Bone marrow (tissue), 2 donors: Measurements from ENCODE around the gene HSD3B7.
"Not testable (repeated sequence)": the region's sequence is repeated elsewhere in the genome, so short reads cannot be mapped to it uniquely, and the experiment has no call there.

Source experiments
- DNase-seq, 2 donors: peaks; one replicate each; lab custom pipeline; 2025; lab: John Stamatoyannopoulos, UW

HSD3B7 gene

DNA sequence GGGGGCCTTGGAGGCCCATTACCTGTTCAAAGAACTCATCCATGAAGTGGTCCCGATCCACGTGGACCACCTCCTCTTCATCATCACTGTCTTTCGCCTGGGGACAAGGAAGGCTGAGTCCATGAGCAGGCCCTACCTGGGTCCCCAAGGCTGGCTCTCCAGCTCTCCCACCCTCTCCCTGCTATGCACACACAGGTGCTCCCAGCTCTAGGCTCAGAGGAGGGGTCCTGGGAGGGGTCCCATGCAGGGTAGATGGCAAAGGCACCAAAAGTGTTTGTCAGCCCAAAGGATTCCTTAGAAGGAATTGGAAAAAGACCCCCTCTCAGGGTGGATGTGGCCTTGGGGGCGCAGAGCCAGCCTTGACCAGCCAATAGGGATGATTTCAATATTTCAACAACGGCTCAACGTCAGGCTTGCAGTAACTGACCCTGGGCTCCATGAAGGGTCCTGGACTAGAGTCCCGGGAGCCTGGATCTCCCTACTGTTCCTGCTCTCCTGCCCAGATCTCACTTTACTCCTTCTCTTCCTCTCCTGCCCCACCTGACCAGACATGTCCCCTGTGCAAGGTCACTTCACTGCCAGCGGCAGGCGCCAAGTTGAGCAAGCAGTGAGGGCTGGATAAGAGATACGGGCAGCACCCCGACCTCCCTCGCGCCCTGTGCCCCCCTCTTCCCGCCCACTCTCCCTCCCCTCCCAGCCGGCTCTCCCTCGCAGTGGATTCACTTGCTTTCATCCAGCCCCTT is 16.7 kb downstream of the HSD3B7 start:
- no peak for DNase-seq

DNA sequence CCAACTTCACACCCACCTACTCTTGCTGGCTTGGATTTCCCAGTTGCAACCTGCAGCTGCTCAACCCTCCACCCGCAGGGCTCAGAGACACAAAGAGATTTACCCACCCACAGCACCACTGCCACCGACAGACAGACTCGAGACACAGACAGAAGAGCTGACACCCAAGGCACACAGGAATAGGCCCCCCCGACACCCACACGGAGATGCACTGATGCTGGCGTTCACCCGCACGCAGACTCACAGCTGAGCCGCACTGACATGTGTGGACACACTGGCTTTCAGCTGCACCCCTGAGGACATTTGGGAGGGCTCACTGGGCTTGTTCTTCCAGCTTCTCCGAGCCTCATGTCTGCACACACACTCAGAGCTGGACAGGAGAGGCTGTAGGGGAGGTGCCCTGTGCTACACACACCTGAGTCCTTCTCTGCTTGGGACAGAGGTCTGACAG is 17.3 kb downstream of the HSD3B7 start:
- no peak for DNase-seq

DNA sequence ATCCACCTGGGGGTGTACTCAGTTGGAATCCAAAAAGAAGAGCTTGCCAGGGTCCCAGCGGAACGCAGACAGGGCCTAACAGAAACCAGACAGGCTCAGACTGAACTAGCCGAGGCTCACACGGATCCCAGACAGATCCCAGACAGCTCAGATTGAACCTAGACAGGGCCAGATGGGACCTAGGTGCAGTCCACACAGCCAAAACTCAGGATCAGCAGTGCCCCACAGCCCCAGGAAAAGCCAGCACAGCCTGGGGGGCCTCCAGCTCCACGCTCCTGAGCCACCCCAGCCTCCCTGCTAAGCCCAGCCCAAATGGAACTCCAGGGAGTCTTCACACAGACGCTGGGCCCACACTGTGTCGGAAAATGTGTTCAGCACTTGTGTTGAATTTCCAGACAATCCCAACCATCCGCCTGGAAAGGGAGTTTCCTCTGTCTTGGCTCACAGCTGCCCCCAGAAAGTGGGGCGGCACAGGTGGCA is 17.9 kb downstream of the HSD3B7 start:
- DNase-seq: no peak

DNA sequence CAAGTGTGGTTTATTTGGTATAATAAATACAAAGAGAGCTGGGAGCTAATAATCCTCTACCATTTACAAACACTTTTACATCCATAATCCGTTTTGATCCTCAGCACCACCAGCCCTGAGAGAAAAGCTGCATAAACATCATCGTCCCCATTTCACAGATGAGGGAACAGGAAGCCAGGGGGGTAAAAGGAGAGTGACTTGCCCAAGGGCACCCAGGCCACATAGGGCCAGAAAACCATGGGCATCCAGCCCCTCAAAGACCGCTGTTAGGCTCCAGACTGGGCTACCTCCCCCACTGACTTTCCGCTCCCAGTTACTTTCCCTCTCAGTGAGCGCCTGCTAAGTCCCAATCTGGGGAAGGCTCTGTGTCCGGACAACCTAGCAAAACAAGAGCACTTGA is 18.7 kb downstream of the HSD3B7 start:
- no peak for DNase-seq

DNA sequence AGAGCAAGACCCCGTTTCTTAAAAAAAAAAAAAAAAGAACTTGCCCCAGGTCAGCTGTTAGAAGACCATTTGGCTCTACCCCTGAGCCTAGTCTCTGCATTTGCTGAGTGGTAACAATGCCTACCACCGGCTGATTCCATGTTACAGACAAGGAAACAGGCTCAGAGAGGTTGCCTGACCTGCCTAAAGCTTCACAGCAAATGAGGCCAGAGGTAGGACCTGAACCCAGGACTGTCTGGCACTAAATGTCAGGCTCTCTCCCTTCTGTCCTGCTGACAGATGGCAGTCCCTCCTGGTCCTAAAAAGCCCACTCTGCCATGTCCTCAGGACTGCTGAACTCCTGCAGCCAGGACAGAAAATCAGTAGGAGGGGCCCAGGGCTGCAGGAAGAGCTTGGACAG is 19.7 kb downstream of the HSD3B7 start:
- DNase-seq: no peak

DNA sequence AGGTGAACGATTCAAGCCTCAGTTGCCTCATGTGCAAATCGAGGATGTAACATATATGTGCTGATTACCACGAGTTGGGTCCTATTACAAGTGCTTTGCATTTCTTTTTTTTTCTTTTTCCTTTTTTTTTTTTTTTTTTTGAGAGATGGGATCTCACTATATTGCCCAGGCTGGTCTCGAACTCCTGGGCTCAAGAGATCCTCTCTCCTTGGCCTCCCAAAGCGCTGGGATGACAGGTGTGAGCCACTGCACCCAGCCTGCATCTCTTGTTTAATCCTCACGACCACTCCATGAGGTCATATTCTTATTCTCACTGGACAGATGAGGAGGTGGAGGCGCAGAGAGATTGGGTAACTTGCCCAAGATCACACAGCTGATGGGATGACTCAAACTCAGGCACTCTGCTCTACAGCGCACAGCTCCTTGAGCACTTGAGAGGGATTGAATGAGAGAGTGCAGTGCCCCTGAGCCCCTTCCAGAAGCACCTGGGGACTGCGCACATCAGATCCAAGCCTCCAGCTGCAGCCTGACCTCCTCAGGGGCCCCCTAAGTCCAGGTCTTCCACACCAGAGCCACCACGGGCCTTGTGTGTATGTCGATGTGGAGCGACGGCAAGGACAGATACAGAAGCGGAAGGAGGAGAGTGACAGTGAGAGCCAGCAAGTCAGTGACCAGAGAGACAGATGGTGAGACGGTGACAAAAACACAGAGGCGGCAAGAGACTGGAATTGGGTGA is 20.5 kb downstream of the HSD3B7 start:
- DNase-seq: no peak

DNA sequence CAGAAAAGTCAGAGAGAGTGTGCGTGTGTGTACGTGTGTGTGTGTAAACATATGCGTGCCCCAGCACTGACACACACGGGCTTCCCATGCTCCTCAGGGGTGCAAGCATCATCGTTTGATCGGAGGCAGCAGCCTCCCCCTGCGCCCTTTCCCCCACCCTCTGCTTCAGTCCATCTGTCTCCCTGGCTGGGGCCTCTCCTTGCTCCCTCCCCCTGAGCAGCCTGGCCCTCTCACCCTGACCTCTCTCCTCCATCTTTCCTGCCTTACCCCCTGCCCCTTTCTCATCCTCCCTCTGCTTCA is 21.0 kb downstream of the HSD3B7 start:
- DNase-seq: no peak

DNA sequence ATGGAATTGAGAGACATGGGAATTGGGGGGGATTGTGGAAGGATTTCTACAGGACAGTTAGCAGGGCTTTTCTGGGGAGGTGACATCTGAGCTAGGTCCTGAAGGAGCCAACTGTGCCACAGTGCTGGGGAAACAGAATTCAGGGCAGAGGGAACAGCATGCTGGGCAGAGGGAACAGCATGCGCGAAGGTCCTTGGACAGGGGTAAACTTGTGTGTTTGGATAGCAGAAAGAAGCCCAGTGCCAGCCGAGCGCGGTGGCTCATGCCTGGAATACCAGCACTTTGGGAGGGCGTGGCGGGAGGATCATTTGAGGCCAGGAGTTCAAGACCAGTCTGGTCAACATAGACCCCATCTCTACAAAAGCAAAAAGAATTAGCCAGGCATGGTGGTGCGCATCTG is 21.6 kb downstream of the HSD3B7 start:
- no peak for DNase-seq

DNA sequence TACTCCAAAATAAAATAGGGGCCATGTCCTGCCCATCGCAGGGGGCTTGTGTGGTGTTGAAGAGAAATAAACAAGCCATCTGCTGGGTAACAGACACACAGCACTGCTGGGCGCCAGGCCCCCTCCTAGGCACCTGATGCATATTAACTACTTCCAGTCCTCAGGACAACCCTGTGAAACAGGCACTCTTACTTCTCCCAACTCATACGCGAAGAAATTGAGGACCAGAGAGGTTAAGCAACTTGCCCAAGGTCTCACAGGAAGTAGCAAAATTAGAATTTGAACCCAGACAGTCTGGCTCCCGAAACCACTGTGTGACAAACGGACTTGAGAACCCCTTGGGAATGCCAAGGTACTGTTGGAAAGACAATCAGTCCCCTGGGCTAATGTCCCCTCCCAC is 22.7 kb downstream of the HSD3B7 start:
- no peak for DNase-seq

DNA sequence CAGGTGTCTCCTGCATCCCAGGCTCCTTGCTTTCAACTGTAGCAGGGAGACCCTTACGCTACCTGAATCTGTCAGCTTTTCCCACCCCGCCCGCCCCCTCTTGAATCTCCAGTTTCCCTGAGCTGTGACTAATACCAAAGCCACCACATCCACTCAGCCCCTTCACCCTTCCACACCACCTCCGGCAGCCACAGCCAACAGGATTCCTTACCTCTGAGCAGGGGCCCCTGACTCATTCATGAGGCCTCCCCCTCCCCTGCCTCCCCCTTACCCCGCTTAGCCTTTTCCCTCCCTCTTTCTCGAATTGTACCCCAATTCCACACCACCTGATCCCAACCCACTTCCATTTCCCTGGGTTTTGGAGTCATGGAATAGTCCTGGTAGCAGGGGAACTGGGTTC is 23.1 kb downstream of the HSD3B7 start:
- DNase-seq: no peak

DNA sequence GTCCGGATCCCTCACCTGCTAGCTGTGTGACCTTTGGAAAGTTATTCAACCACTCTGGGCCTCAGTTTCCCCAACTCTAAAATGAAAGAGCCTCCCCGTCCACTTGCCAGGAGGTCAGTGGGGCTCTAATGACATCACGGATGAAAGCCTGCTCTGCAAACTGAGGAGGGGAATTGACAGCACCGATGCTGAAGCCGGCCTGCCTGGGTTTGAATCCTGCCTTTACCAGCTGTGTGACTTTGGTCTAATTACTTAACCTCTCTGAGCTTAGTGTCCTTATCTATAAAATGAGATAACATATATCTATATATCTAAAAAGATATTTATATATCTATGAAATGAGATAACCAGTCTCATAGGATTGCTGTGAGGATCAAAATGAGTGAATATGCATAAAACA is 23.5 kb downstream of the HSD3B7 start:
- no peak for DNase-seq

DNA sequence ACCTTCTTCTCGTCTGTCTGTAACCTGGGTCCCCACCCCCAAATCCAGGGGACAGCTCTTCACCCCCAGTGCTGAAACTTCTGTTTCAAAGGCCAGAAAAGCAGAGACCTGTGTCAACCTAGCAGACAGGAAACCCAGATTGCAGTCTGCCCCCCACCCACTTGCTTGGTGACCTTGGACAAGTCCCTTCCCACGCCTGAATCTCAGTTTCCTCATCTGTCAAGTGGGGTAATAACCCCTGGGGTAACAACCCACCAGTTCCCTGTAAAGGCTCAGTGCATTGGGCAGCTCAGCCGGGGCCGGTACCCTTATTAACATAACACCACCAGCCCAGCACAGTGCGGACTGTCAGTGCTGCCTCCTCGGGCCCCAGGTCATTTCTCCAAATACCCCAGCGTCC is 24.1 kb downstream of the HSD3B7 start:
- no peak for DNase-seq

DNA sequence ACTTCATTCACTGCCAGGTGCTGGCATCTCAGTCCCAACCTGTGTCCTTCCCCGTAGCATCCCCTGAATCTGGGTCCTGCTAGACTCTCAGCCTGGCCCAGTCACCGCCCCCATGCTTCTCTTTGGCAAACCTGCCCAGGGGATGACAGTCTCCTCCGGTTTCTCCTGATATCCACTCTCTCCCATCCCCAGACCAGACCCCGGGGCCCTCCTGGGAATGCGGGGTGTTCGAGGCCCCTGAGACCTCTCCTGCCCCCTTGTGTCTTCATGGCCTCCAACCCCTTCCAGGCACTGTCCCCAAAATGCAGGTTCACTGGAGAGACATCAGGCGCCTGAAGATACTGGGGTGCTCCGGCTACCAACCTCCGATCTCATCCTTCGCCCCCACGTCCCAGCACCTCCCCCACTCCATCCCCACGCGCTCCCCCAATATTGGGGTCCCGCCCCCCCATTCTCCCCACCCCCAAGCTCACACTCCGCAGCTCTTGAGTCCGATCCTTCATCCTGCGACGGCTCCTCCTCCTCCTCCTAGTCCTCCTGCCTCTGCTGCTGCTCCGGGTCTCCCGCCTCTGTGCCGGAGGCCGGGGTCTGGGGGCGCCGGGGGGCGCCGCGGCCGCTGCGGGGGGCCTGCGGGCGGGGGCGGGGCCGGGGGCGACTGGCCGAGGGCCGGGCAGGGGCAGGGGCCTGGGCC is 25.0 kb downstream of the HSD3B7 start:
- no peak for DNase-seq

DNA sequence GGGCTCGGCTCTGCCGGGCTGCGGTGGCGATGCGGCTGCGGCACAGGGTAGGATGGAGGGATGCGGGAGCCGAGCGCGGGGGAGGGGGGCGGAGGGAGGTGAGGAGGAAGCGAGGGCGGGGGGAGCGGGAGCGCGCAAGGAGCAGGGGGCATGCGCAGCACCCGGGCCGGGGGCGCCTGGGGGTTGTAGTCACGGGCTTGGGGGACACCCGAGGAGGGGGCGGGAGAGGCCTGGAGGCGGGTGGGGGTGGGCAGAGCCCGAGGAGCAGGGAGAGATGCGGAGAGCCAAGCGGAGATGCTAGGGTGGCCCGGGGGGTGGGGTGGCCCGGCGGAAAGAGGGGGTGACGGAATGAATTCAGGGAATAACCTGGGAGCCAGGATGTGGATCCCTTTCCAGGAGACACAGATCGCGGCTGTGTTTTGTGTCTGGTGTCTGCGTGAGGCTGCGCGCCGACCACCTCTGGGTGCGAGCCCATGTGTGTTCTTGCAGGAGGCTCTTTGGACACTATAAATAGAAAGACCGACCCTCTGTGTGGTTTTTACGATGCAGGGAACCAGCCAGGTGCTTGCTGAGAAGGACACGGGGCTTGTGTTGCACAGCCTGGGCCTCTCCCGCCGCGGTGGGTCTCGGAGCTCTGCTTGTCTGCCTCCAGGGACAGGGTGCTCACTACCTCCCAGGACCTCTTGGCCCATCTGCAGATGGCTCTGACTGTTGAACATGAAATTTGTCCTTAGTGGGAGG is 25.7 kb downstream of the HSD3B7 start, which contains the start of gene STX1B:
Gene STX1B, minus strand, starts transcription at position 54 of the 741 bp plus-strand sequence. CDS start 242 bp downstream, outside the sequence.
- no peak for DNase-seq

DNA sequence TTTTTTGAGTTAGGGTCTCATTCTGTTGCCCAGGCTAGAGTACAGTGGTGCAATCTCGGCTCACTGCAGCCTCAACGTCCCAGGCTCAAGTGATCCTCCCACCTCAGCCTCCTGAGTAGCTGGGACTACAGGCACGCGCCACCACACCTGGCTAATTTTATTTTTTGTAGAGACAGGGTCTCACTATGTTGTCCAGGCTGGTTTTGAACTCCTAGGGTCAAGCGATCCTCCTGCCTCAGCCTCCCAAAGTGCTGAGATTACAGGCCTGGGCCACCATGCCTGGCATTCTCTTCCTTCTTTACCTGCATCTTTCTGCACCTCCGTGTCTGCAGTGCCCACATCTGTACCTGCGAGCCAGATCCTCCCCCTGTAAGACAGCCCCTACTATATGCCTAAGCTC is 26.8 kb downstream of the HSD3B7 start:
- not testable (repeated sequence) for DNase-seq

DNA sequence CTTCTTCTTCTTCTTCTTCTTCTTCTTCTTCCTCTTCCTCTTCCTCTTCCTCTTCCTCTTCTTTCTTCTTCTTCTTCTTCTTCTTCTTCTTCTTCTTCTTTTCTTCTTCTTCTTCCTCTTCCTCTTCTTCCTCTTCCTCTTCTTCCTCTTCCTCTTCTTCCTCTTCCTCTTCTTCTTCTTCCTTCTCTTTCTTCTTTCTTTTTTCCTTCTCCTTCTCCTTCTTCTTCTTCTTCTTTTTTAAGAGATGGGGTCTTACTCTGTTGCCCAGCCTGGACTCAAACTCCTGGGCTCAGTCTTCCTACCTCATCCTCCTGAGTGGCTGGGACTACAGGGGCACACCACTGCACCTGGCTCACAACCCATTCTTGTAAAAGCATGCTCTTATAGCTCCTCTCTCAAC is 28.3 kb downstream of the HSD3B7 start:
- not testable (repeated sequence) for DNase-seq

DNA sequence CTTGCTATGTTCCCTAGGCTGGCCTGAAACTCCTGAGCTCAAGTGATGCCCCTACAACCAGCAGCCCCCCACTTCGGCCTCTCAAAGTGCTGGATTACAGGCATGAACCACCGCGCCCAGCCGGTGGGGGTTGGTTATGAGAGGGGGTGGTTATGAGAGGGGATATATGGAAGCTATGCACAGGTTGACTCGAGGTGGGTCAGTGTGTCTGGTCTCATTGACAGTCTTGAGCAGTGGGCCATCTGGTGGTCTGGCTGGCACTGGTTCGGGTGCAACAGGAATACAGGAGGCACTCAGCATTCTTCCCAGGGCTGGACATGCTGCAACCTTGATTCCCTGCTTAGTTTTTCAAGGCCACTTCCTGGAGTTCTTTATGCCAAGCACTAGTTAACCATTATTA is 31.0 kb downstream of the HSD3B7 start:
- no peak for DNase-seq

DNA sequence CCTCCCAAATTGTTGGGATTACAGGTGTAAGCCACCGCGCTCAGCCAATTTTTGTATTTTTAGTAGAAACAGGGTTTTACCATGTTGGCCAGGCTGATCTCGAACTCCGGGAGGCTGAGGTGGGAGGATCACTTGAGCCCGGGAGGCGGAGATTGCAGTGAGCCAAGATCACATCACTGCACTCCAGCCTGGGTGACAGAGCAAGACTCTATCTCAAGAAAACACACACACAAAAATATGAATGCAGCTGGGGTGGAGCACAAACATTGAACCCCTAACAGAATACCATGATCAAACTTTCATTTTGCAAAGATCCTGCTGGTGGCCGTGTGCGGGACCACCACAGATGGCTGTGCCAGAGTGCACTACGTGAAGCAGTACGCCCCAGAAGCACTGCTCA is 32.7 kb downstream of the HSD3B7 start:
- DNase-seq: not testable (repeated sequence)

DNA sequence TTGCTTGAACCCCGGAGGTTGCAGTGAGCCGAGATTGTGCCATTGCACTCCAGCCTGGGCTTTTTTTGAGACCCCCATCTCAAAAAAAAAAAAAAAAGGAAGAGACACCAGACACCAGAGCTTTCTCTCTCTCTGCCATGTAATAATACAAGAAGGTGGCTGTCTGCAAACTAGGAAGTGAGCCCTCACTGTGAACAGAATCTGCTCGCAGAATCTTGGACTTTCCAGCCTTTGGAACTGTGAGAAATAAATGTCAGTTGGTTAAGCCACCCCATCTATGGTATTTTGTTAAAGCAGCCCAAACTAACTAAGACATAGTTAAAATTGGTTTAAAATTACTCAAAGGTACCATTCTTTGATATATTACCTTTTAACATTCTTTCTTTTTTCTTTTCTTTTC is 35.5 kb downstream of the HSD3B7 start:
- DNase-seq: no peak

DNA sequence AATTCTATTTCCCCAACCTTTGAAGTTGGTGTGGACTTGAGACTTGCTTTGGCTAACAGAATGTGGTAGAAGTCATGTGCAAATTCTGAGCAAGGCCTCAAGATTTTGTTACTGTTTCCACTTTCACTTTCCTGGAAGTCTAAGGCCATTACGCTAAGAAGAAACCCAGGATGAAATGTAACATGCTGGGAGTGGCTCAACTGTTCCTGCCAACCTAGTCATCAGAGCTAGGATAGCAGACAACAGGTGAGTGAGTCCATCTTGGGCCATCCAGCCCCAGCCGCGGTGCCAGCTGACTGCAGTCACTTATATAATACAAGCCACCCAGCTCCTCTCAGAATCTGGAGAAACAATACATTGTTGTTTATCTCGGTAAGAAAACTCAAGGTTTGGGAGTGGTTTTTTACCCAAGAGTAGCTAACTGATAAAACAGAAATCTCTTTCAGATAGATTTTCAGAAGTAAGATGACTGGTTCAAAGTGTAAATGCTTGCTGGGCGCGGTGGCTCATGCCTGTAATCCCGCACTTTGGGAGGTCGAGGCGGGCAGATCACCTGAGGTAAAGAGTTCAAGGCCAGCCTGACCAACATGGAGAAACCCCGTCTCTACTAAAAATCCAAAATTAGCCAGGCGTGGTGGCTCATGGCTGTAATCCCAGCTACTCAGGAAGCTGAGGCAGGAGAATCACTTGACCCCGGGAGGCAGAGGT is 37.7 kb downstream of the HSD3B7 start:
- no peak for DNase-seq

DNA sequence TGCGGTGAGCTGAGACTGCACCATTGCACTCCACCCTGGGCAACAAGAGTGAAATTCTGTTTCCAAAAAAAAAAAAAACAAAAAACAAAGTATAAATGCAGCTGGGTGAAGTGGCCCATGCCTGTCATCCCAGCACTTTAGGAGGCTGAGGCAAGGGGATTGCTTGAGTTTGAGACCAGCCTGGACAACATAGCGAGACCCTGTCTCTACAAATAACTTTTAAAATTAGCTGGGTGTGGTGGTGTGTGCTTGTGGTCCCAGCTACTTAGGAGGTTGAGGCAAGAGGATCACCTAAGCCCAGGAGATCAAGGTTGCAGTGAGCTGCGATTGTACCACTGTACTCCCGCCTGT is 38.2 kb downstream of the HSD3B7 start:
- DNase-seq: no peak
